ENCODE measurements around the gene SNX7.

- TF ChIP-seq CTCF (IDR thresholded peaks at IDR 0.05 in 8 of 11, conservative IDR thresholded peaks at IDR 0.05 in 3 of 11) (peak in 10 of 11 experiments; percentile 36 to 74 (median 62)), POLR2A (IDR thresholded peaks at IDR 0.05) (no peak), POLR2AphosphoS5 (IDR thresholded peaks at IDR 0.05) (no peak)
Measured at GRCh38 chr1:98794196-98794886, 132.8 kb downstream of the SNX7 start.
